PFSK-1 (cell line): Measurements from ENCODE around the gene PIGL.

Experiments
- POLR2AphosphoS5 ChIP-seq: IDR thresholded peaks from 2 replicates; pipeline ENCODE4 v1.6.1; 2012; ENCODE audit warnings: low read depth, mild to moderate bottlenecking, control low read depth, low read length, moderate library complexity
- SIN3A ChIP-seq: IDR thresholded peaks from 2 replicates; pipeline ENCODE4 v1.6.1; 2012; ENCODE audit warnings: mild to moderate bottlenecking, low read length, moderate library complexity, borderline replicate concordance; ENCODE audit not compliant: insufficient read depth
- TAF1 ChIP-seq: IDR thresholded peaks from 2 replicates; pipeline ENCODE4 v1.6.1; 2012; ENCODE audit warnings: low read length, control low read depth, borderline replicate concordance; ENCODE audit not compliant: insufficient read depth
- TF ChIP-seq, protein P1 (sequence below), 2 experiments: IDR thresholded peaks; 2 replicates each; pipeline versions ENCODE4 v1.6.1 to v1.8.0; 2011 to 2012; ENCODE audit warnings: low read depth in 2 of 2, low read length in 2 of 2, control low read depth in 1 of 2, inconsistent platforms in 1 of 2, mild to moderate bottlenecking in 1 of 2, moderate library complexity in 1 of 2; ENCODE audit not compliant: insufficient read depth in 1 of 2

- TF ChIP-seq TAF1 (no peak), POLR2AphosphoS5 (no peak), SIN3A (no peak)
- TF ChIP-seq, protein P1, sequence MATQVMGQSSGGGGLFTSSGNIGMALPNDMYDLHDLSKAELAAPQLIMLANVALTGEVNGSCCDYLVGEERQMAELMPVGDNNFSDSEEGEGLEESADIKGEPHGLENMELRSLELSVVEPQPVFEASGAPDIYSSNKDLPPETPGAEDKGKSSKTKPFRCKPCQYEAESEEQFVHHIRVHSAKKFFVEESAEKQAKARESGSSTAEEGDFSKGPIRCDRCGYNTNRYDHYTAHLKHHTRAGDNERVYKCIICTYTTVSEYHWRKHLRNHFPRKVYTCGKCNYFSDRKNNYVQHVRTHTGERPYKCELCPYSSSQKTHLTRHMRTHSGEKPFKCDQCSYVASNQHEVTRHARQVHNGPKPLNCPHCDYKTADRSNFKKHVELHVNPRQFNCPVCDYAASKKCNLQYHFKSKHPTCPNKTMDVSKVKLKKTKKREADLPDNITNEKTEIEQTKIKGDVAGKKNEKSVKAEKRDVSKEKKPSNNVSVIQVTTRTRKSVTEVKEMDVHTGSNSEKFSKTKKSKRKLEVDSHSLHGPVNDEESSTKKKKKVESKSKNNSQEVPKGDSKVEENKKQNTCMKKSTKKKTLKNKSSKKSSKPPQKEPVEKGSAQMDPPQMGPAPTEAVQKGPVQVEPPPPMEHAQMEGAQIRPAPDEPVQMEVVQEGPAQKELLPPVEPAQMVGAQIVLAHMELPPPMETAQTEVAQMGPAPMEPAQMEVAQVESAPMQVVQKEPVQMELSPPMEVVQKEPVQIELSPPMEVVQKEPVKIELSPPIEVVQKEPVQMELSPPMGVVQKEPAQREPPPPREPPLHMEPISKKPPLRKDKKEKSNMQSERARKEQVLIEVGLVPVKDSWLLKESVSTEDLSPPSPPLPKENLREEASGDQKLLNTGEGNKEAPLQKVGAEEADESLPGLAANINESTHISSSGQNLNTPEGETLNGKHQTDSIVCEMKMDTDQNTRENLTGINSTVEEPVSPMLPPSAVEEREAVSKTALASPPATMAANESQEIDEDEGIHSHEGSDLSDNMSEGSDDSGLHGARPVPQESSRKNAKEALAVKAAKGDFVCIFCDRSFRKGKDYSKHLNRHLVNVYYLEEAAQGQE (IDR thresholded peaks at IDR 0.05; ENCODE audit: insufficient read depth in 1 of 2, low read depth in 2 of 2, low read length in 2 of 2) = no peak
These were observed 122.9 kb downstream of the PIGL start for GRCh38 chr17:16339959-16340358.
